NCI-H2107 treated with DMSO at 0.1 percent for 48 hours (cell line): ENCODE results near the gene CORT.
A peak's percentile ranks its signal among the peaks of the same experiment; 100 is the strongest.
"Not testable (repeated sequence)": the region's sequence is repeated elsewhere in the genome, so short reads cannot be mapped to it uniquely, and the experiment has no call there.

Source experiments
- DNase-seq: peaks from one replicate; lab custom pipeline; 2025; ENCODE audit not compliant: unreplicated experiment; lab: John Stamatoyannopoulos, UW

Gene CORT

DNA sequence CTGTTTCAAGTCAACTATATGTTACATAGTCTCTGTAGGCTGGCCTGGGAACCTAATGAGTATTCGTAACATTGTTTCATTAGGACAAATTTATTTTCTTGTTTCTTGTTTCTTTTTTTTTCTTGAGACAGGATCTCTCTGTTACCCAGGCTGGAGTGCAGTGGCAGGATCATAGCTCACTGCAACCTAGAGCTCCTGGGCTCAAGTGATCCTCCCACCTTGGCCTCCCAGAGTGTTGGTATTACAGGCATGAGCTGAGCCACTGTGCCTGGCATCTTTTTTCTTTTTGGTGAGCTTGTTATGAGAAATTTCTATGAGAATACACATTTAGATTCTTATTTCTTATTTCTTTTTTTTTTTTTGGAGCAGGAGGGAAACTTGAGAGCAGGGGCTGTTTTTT is 12.8 kb upstream of the CORT start:
- DNase-seq = no peak

DNA sequence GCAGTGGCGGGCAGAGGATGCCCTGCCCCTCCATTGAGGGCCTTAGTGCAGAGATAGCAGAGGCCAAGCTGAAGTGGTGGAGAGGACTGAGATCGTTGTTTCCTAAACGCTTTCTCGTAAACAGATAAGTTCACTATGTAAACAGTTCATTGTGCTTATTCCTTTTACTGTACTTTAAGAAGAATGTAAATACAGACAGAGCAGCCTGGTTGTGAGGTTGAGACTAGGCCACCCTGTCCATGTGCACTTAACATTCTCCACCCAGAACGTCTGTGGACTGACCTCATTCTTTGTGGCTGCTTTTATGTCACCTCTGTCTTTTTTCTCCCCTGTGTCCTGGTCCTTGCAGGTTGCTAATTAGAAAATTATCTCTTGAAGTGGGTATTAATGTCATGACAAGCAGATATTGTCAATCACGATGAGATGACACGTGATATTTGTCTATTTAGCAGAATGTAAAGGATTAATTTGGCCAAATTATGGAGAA is 11.1 kb upstream of the CORT start:
- no peak for DNase-seq

DNA sequence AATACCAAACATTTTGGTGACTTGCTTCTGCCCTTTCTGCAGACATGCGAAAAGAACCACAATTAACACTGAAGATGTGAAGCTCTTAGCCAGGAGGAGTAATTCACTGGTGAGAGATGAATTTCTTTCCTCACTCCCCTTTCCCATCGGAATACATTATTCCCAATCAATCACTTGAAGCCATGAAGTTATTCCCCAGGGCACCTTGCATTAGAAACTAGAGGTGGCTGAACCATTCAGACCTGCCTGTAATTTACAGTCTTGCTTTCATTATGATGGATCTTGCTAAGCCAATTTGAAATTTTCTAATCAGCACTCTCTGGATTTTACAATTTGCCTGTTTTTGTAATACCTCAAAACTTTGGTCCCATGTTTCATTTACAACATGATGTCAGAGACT is 9.5 kb upstream of the CORT start:
- no peak for DNase-seq

DNA sequence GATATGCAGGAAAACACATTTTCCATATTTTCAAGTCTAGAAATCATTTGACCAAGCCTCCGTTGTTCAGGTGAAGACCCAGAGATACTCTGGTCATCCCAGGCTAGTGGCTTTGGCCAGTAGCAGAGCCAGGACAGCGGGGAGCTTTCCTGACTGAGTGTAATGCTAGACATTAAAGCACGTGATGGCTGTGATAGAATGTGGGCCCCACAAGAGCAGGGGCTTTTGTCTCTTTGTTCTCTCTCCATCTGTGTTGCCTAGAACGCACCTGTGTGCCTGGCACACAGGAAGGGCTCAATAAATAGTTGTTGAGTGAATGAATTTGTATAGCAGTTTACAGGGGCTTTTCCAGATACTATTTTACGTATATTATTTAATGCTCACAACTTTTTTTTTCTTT is 9.0 kb upstream of the CORT start:
- DNase-seq = no peak

DNA sequence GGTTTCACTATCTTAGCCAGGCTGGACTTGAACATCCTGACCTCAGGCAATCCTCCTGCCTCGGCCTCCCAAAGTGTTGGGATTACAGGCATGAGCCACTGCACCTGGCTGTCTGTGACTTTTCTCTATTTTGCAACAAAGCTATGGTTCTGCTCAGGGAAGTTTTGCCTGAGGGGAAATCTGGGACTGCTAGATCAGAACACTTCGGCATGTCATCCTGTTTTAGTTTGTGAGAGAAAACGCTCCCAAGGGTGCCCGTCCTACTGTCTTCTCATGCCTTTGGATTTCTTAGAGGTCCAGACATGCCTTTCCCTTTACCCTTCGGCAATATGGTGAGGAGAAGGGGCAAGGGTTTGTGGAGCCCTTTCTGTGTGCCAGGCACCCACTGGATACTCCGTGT is 5.6 kb upstream of the CORT start:
- no peak for DNase-seq

DNA sequence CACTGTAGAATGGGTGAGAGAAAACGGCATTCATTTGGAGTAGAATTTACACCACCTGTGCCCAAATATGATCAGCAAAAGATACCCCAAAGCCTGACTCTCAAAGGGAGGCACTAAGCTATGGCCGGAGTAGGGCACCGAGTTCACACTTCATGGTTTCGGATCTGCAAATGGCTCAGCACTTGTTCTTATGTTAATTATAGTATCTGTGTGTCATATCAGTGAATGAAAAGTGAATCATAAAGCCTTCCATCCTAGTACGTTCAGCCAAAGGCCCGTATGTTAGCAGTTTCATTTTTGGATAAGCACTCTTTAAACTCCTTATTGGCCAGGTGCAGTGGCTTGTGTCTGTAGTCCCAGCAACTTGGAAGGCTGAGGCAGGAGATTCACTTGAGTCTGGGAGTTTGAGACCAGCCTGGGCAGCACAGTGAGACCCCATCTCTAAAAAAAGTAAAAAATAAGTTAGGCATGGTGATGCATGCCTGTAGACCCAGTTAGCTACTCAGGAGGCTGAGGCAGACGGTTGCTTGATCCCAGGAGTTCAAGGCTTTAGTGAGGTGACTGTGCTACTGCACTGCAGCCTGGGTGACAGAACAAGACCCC is 4.9 kb upstream of the CORT start:
- DNase-seq = no peak

DNA sequence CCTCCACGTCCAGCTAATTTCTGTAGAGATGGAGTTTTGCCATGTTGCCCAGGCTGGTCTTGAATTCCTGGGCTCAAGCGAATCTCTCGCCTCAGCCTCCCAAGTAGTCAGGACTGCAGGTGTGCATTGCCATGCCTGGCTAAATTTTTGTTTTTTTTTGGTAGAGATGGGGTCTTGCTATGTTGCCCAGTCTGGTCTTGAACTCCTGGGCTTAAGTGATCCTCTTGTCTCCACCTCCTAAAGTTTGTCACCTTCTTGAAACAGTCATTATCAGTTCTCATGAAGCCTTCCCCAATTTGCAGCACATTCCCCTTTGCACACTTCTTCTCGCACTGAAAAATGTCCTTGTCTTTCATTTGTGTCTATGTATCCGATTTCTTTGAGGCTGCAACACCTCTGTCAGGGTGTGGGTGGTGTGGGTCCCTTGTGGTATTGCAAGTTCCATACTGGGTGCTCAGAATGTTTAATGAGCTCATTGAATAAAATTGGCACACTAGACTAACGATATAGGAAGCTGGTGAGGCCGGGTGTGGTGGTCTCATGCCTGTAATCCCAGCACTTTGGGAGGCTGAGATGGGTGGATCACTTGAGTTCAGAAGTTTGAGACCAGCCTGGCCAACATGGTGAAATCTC is 2.9 kb upstream of the CORT start:
- no peak for DNase-seq

DNA sequence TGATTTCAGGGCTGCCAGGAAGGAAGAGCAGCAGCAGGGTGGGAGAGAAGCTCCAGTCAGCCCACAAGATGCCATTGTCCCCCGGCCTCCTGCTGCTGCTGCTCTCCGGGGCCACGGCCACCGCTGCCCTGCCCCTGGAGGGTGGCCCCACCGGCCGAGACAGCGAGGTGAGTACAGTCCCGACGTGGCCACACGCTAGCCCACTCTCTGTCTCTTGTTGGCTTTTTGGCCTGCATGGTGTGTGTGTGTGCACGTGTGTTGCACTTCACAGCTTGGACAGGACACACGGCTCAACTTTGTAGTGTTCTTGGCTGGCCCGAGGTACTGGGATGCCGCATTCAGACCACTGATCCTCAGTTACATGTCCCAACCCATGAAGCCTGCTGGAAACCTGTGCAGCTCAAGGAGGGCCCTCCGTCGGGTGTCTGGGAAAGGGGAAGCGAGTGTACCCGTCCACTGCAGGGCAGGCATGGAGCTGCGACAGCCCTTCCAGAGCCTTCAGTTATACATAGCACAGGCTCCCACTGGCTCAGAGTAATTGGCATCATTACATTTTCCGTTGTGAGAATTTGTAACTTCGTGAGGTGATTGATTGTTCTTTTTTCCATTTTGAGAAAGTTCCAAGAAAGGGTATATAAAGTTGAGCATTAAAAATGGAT is 454 bp downstream of the CORT start:
- no peak for DNase-seq

DNA sequence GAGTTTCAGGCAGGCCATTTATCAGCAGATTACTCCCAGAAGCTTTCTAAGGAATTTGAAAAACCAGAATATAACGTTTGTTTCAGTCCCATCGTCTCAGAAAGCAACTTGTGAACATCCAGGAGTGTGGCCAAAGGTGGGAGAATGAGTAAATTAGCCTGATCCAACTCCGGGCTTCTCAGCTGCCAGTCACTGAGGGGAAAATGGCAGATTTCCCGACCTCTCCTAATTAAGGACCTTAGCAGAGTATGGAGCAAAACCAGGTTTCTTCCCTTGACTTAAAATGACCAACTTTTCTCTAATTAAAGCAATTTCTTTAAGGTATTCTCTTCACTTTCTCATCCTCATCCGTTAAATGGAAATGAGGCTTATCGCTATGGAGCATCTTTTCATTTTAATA is 1.0 kb downstream of the CORT start:
- DNase-seq = no peak

DNA sequence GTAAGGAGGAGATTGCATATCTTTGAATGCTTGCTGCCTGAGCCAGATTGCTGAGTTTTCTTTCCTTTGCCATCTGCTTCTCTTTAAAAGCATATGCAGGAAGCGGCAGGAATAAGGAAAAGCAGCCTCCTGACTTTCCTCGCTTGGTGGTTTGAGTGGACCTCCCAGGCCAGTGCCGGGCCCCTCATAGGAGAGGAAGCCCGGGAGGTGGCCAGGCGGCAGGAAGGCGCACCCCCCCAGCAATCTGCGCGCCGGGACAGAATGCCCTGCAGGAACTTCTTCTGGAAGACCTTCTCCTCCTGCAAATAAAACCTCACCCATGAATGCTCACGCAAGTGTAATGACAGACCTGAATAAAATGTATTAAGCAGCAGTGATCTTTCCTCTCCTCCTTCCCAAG is 1.5 kb downstream of the CORT start:
- DNase-seq = no peak

DNA sequence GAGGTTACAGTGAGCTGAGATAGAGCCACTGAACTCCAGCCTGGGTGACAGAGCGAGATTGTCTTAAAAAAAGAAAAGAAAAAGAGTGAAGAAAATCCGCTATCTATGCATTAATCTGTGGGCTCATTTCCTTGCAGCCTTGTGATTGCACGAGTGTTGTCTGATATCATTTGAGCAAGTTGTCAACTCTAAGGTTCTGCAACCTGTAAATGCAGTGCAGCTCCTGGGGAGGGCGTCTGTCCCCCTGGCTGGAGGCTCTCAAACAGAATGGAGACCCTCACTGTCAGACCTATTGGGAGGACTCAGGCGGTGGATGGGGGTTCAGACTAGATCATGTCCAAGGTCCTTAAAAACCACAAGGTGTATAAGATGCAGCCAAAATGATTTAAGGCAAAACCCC is 6.2 kb downstream of the CORT start:
- DNase-seq = no peak

DNA sequence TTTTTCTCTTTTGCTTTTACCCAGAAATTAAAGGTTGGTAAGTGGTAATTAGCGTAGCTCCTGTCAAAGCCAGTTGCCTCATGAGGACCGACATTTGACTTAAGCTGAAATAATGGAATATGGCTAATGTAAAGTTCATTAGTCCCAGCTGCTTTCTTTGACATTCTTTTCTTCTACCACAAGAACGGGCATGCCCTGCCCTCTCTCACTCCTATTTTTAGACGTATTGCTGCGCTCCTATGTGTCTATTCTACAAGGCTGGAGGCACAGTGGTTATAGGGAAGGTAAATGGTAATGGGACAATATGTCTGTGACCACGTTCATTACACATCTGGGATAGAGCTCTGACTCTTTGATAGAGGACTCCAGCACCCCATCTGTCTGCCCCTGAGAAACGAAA is 6.8 kb downstream of the CORT start:
- no peak for DNase-seq

DNA sequence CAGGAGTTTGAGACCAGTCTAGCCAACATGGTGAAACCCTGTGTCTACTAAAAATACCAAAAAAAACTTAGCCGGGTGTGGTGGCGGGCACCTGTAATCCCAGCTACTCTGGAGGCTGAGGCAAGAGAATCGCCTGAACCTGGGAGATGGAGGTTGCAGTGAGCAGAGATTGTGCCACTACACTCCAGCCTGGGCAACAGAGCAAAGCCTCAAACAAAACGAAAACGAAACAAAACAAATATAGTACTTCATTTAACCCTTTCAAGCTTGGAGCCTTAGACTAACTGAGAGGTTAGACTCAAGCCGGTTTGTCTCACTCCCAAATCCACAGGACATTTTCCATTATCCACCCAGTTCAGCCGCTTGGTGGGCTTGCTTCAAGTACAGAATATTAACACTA is 7.6 kb downstream of the CORT start:
- not testable (repeated sequence) for DNase-seq

DNA sequence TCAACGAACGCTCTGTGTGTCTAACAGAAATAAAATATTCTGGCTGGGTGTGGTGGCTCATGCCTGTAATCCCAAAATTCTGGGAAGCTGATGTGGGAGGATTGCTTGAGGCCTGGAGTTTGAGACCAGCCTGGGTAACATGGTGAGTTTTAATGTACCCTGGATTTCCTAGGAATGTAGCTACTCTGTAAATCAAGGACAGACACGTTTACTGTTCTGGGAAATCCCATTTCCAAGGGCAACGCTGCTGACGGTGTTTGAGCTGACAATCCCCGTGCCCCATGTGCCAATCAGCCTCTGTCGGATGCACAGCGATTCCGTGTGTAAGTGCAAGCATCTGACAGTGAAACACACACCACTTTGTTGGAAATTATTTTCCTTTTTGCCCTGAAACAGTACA is 8.0 kb downstream of the CORT start:
- no peak for DNase-seq

DNA sequence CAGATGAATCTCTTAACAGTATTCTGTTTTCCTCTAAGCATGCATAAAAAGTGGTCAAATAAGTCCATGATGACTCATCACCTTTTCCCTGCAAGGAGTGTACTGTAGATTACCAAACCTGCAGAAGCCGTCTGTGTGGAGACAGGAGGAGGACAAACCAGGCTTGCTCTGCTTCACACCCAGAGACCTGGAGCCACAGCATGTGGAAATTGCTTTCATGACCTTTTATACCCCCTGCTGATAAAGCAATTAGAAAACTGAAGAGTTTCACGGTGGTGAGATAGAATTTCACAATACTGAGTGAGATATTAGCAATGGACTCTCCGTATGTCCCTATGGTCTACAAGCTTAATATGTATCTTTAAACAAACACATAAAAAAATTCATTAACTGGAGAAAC is 9.4 kb downstream of the CORT start:
- DNase-seq = no peak

DNA sequence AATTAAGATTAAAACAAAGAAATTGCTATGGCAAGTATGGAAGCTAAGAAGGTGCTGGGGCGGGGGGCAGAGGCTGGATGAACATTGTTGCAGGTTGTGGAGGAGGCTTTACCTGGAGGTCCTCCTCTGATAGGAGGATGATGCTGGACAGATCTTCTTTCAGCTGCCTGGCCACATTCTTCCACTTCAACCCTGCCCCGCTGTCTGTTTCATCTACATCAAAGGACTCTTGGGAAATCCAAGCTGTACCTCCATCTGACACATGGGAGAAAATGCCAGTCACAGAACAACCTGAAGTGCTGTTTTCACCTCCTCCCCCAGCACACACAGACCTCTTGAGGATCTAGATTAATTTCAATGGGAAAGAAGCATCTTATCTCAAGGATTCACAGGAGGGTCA is 17.2 kb downstream of the CORT start:
- DNase-seq = no peak

DNA sequence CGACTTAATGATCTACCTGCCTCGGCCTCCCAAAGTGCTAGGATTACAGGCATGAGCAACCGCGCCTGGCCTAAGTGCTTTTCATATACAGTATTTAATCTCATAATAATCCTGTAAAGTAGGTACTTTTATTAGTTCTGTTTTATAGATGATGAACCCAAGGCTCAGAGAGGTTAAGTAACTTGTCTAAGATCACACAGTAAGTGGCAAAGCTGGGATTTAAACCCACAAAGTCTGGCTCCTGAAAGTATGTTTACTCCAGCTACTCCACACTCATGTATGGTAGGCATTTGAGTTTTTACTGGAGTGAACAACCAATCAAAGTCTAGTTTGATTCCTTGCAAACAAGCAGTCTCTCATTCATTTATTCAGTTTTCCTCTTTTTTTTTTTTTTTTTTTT is 20.2 kb downstream of the CORT start:
- no peak for DNase-seq

DNA sequence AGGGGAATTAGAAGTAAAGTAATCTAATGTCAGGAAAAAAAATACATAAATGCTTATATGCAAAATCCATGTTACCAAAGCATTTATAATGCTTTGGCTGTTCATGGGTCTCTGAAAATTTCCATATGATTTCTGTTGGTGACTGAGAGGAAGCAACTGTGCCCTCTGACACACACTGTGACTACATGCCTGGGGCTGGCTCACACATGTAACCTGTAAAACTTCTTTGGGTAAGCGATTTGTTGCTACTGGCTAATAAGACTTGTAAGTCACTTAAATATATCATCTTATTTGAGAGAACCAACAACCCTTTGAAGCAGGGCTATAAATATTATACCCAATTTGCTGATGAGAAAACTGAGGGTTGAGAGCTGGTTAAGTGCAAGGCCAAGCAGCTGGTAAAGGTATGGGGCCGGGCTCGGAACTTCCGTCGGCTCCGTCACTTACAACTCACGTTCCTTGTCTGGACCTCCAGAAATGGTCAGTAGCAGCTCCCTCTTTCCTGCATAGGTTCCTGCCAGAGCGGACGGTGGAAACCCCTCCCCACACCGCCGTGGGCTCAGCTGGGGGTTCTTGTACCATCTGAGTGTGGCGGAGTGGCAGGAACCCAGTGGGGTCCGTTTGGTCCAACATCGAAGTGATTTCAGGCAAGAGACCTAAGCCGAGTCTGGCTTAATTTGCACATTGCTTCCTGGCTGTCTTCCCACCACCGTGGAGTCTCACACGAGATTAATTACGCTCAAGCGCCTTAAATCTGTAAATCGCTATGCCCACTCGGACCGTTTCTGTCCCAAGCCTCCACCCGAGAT is 21.8 kb downstream of the CORT start:
- DNase-seq = no peak

DNA sequence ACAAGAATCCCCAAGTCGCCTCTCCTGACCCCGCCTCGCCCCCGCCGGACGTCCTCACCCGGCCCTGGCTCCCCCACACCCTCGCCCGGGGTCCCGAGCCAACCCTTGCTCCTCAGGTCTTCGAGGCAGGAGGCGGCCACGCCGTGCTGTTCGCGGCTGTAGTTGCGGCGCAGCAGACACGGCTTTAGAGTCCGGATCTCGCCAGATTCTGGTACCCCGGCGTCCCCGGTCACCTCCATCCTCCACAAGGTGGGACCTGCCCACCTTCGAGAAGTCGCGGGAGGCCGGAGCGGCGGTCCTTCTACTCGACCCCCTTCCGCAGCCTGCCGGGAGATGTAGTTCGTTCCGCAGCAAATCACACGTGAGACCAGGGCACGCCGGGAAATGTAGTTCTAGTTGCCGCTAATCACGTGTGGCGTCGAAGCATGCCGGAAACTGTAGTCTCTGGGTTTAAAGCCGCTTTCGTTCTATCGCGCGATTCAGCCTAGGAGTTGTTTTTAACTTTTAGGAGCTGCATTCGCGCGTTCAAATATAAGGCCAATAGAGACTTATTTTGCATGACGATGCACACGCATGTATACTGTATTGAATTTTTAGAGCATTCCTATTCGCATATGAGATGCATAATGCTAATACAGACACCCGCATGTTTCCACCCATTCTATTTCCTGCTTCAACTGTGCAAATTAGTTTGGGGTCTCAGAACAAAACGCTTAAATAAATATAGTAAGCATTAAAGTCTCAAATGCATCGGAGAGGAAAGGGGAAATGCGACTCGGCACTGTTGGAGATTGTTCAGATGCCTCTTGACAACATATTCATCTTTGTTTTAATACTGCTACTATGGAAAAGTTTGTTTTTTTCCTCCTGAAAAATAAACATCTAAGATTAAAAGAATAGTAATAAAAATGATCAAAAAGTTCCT is 22.7 kb downstream of the CORT start, which contains the start of gene DFFA:
Gene DFFA (minus strand): TSS at position 310 of the 925 bp plus-strand sequence. CDS start 71 bp downstream, at position 239.
- peak; percentile 68 for DNase-seq

DNA sequence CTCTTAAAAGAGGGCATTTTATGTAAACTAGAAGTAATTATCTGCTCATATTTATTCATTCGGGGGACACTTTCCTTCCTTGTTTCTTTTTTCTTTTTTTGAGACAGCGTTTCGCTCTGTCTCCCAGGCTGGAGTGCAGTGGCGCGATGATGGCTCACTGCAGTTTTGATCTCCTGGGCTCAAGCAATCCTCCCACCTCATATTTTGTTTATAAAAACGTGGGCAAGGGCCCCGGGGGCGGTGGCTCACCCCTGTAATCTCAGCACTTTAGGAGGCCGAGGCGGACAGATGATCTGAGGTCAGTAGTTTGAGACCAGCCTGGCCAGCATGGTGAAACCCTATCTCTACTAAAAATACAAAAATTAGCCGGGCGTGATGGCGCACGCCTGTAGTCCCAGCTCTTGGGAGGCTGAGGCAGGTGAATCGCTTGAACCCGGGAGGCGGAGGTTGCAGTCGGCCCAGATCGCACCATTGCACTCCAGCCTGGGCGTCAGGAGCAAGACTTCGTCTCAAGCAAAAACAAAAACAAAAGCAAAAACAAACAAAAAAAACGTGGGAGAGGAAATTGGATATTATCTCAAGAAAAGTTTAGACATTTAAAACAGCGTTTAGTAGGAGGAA is 23.4 kb downstream of the CORT start:
- DNase-seq = no peak
